ENCODE data around the gene IL1R1. TPM values are rescaled to one million over a fixed set of nuclear protein-coding genes. Genes with fewer than 3 reads are reported as not detected.

Gene IL1R1
- total and polyA plus RNA-seq, 2 of the 4 experiments (the other 2 are of a cell fraction) = 6.5 to 13.8 TPM

- H2BK20ac ChIP-seq (ENCODE audit: low read depth, low read length) = no peak overlapping the region
- no CpG with 5 or more reads among the region's 1 CpG for WGBS, 2 experiments (ENCODE audit: extremely low coverage in 2 of 2, insufficient read length in 1 of 2)
- BruUV-seq (replicated peaks) = no TSS peak
- H3K14ac ChIP-seq (replicated peaks; ENCODE audit: low read depth, low read length) = no peak overlapping the region
- H4K8ac ChIP-seq (ENCODE audit: low read depth in 2 of 2, low read length in 2 of 2) = no peak overlapping the region
- H4K20me1 ChIP-seq (ENCODE audit: insufficient read depth, low read length) = no peaks in the 10 kb centered on the region
- H3K4me1 ChIP-seq (ENCODE audit: control insufficient read depth, insufficient read depth, low read length) = no peaks in the 10 kb centered on the region
- ChIA-PET POLR2A (ENCODE audit: unreplicated experiment) (no interaction called here), CTCF (no interaction called here)
- no peak overlapping the region for H2BK120ac ChIP-seq (ENCODE audit: low read depth, low read length)
- no peak overlapping the region for H4K5ac ChIP-seq (ENCODE audit: low read depth, low read length)
- ATAC-seq (ENCODE audit: low read depth) = no peak
- H3K9me3 ChIP-seq (ENCODE audit: control insufficient read depth, insufficient read depth, low read length) = no peaks in the 10 kb centered on the region
- 0 out of 2 replicates have a peak, but pooled peaks cover 4% of the 10 kb centered on the region for H3K9me1 ChIP-seq (ENCODE audit: insufficient read depth, low read length)
- dilution Hi-C loops (cut with HindIII; ENCODE audit: low sequenced_read_pairs, unreplicated experiment) (no loop called here), in situ Hi-C loops (cut with MboI; ENCODE audit: low sequenced_read_pairs) (no loop called here), intact Hi-C loops (cut with micrococcal nuclease) (no loop called here)
- TF ChIP-seq CTCF (conservative IDR thresholded peaks at IDR 0.05; ENCODE audit: low read depth, low read length) (no peak), USF2 (IDR thresholded peaks at IDR 0.05; ENCODE audit: low read depth, low read length) (no peak), CEBPB (IDR thresholded peaks at IDR 0.05; ENCODE audit: low read depth, low read length) (no peak), CHD1 (IDR thresholded peaks at IDR 0.05; ENCODE audit: low read depth, low read length) (no peak), RCOR1 (IDR thresholded peaks at IDR 0.05; ENCODE audit: insufficient replicate concordance, low read length) (no peak), RAD21 (IDR thresholded peaks at IDR 0.05; ENCODE audit: low read length) (no peak), POLR2A (IDR thresholded peaks at IDR 0.05; ENCODE audit: low read depth, low read length) (no peak), MXI1 (IDR thresholded peaks at IDR 0.05; ENCODE audit: borderline replicate concordance, low read depth, low read length) (no peak), SMC3 (IDR thresholded peaks at IDR 0.05; ENCODE audit: low read depth, low read length) (no peak), RFX5 (IDR thresholded peaks at IDR 0.05; ENCODE audit: low read depth, low read length) (no peak), MAZ (IDR thresholded peaks at IDR 0.05; ENCODE audit: borderline replicate concordance, low read depth, low read length) (no peak), ELK1 (IDR thresholded peaks at IDR 0.05; ENCODE audit: borderline replicate concordance, low read depth, low read length) (no peak)
- no peak overlapping the region for H3K4me3 ChIP-seq (ENCODE audit: insufficient read depth, low read depth, low read length)
- no peaks in the 10 kb centered on the region for H3K36me3 ChIP-seq (ENCODE audit: control insufficient read depth, insufficient read depth, low read length)
- no peak overlapping the region for H2BK15ac ChIP-seq (ENCODE audit: low read depth, low read length)
- H3K18ac ChIP-seq (ENCODE audit: low read depth, low read length) = no peak overlapping the region
- no peaks in the 10 kb centered on the region; the same call in 1 of the 2 replicates for H3K27me3 ChIP-seq (ENCODE audit: control insufficient read depth, insufficient read depth, low read length)
- DNase-seq = no peak
- no peak overlapping the region for H3K9ac ChIP-seq (ENCODE audit: low read depth, low read length)
- no peak overlapping the region for H3K27ac ChIP-seq (ENCODE audit: insufficient read depth, low read length)
- H2AK5ac ChIP-seq (ENCODE audit: low read depth, low read length) = no peak overlapping the region
- no peak overlapping the region for H3K23ac ChIP-seq (ENCODE audit: low read depth, low read length)
- H2AK9ac ChIP-seq (replicated peaks; ENCODE audit: low read depth, low read length, poor library complexity) = no peak overlapping the region
- peak overlapping the region; percentile 51 for H2AFZ ChIP-seq (replicated peaks; ENCODE audit: low read length, poor library complexity)
- H3K4me2 ChIP-seq (ENCODE audit: low read depth, low read length) = no peak overlapping the region
- H3K79me1 ChIP-seq (ENCODE audit: low read depth in 1 of 2, low read length in 2 of 2) = no peaks in the 10 kb centered on the region
- no peak overlapping the region for H4K91ac ChIP-seq (ENCODE audit: insufficient read depth, low read depth, low read length)
- no peak overlapping the region for H3K56ac ChIP-seq (ENCODE audit: extremely low read depth, insufficient read depth, low read length)
- no peak overlapping the region for H3K4ac ChIP-seq (ENCODE audit: low read depth, low read length)
- no peak overlapping the region for H2BK5ac ChIP-seq (ENCODE audit: low read depth, low read length, poor library complexity, severe bottlenecking)
Observed at GRCh38 chr2:102200539-102200938, 58.0 kb downstream of the IL1R1 start.

All from IMR-90 (cell line).